Measurements from ENCODE around the gene MUC4.
"Not testable (repeated sequence)": the region's sequence is repeated elsewhere in the genome, so short reads cannot be mapped to it uniquely, and the experiment has no call there.

Gene MUC4

DNA sequence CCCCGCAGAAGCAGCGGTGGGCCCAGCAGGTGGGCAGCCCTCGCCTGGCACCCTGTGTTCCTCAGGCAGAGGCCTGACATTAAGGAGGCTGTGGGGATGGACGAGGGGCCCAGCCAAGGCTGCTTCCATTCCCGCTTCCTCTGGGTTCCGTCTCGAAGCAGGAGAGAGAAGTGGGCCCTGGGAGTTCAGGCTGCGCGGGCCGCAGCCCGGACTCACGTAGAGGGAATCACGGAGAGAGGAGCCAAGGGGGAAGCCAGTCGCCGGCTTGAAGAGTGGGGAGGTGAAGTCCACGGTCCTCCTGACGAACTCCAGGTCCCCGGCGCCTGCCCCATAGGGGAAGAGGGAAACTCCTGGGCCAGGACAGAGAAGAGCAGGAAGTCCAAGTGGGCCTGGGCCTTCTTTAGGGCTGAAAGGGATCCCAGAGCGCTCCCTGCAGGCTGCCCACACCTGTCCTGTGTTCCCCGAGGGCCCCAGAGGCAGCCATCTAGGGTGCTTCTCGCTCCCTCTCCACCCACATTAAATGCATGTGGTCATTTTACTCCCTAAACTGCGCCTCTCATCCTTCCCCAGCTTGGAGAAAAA is 37.7 kb downstream of the MUC4 start:
- H3K36me3 ChIP-seq (ENCODE audit: insufficient read depth, low read length) = no peaks in the 10 kb centered on the region
- no peaks in the 10 kb centered on the region for H3F3A ChIP-seq (ENCODE audit: insufficient read depth, low read length)
- no peak overlapping the region for H3K4me2 ChIP-seq (ENCODE audit: low read length)
- TF ChIP-seq EZH2 (IDR thresholded peaks at IDR 0.05; ENCODE audit: borderline replicate concordance, low read length) = no peak
- TF ChIP-seq, protein P1, sequence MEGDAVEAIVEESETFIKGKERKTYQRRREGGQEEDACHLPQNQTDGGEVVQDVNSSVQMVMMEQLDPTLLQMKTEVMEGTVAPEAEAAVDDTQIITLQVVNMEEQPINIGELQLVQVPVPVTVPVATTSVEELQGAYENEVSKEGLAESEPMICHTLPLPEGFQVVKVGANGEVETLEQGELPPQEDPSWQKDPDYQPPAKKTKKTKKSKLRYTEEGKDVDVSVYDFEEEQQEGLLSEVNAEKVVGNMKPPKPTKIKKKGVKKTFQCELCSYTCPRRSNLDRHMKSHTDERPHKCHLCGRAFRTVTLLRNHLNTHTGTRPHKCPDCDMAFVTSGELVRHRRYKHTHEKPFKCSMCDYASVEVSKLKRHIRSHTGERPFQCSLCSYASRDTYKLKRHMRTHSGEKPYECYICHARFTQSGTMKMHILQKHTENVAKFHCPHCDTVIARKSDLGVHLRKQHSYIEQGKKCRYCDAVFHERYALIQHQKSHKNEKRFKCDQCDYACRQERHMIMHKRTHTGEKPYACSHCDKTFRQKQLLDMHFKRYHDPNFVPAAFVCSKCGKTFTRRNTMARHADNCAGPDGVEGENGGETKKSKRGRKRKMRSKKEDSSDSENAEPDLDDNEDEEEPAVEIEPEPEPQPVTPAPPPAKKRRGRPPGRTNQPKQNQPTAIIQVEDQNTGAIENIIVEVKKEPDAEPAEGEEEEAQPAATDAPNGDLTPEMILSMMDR (IDR thresholded peaks at IDR 0.05; ENCODE audit: low read length) = no peak
- no peaks in the 10 kb centered on the region for H4K20me1 ChIP-seq (ENCODE audit: insufficient read depth, low read length)
- no peaks in the 10 kb centered on the region for H3K79me2 ChIP-seq (ENCODE audit: insufficient read depth, low read length)
- no peak overlapping the region for H3K4me3 ChIP-seq (ENCODE audit: low read depth, low read length, poor library complexity, severe bottlenecking)
- no peaks in the 10 kb centered on the region for H3K9me3 ChIP-seq (ENCODE audit: low read length)
- no peaks in the 10 kb centered on the region for H3K4me1 ChIP-seq (ENCODE audit: insufficient read depth, low read length, severe bottlenecking)
- 0 out of 2 replicates have a peak, but pooled peaks cover 3% of the 10 kb centered on the region for H3K27me3 ChIP-seq (ENCODE audit: insufficient read depth, low read length)
- no peak overlapping the region for H2AFZ ChIP-seq (ENCODE audit: low read length)
- H3K27ac ChIP-seq (ENCODE audit: low read depth, low read length, poor library complexity, severe bottlenecking) = no peak overlapping the region
- H3K9ac ChIP-seq (ENCODE audit: low read length) = no peak overlapping the region
- no peaks in the 10 kb centered on the region for H3K9me2 ChIP-seq (ENCODE audit: low read depth, low read length)

DNA sequence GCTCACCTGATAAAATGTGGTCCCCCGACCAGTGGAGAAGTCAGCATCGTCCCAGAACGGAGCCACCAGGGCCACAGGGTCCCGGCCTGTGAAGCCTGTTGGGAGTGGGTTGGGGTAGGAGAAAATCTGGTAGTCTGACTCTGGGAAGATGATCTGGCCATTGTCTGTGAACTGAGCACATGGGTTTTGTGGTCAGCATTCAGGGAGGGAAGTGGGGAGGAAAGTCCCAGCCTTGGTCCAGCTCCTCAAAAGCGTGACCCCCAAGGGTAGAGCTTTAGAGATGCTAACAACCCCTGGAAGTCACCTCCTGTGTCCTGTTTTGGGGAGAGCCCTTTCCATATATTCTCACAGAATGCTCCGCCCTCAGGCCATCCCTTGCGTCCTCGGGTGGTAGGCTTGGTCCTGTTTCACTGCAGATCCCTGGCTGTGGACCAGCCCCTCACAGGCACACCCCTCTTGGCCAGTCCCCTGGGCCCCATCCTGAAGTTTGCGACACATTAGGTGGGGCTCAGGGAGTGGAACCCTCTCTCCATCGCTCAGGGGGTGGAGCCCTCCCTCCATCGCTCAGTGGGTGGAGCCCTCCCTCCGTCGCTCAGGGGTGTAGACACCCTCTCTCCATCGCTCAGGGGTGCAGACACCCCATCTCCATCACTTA is 40.0 kb downstream of the MUC4 start:
- no peak overlapping the region for H3K9ac ChIP-seq (ENCODE audit: low read length)
- H3K4me3 ChIP-seq (ENCODE audit: low read depth, low read length, poor library complexity, severe bottlenecking) = no peak overlapping the region
- H4K20me1 ChIP-seq (ENCODE audit: insufficient read depth, low read length) = no peaks in the 10 kb centered on the region
- no peaks in the 10 kb centered on the region for H3K4me1 ChIP-seq (ENCODE audit: insufficient read depth, low read length, severe bottlenecking)
- H3K9me2 ChIP-seq (ENCODE audit: low read depth, low read length) = no peaks in the 10 kb centered on the region
- H3K27ac ChIP-seq (ENCODE audit: low read depth, low read length, poor library complexity, severe bottlenecking) = no peak overlapping the region
- H3F3A ChIP-seq (ENCODE audit: insufficient read depth, low read length) = no peaks in the 10 kb centered on the region
- no peaks in the 10 kb centered on the region for H3K79me2 ChIP-seq (ENCODE audit: insufficient read depth, low read length)
- H2AFZ ChIP-seq (ENCODE audit: low read length) = no peak overlapping the region
- no peaks in the 10 kb centered on the region for H3K9me3 ChIP-seq (ENCODE audit: low read length)
- no peak for TF ChIP-seq EZH2 (IDR thresholded peaks at IDR 0.05; ENCODE audit: borderline replicate concordance, low read length)
- TF ChIP-seq, protein P1 (IDR thresholded peaks at IDR 0.05; ENCODE audit: low read length) = no peak
- peaks cover 5% of the 10 kb centered on the region; the same call in 1 of the 2 replicates for H3K27me3 ChIP-seq (ENCODE audit: insufficient read depth, low read length)
- no peaks in the 10 kb centered on the region for H3K36me3 ChIP-seq (ENCODE audit: insufficient read depth, low read length)
- no peak overlapping the region for H3K4me2 ChIP-seq (ENCODE audit: low read length)

DNA sequence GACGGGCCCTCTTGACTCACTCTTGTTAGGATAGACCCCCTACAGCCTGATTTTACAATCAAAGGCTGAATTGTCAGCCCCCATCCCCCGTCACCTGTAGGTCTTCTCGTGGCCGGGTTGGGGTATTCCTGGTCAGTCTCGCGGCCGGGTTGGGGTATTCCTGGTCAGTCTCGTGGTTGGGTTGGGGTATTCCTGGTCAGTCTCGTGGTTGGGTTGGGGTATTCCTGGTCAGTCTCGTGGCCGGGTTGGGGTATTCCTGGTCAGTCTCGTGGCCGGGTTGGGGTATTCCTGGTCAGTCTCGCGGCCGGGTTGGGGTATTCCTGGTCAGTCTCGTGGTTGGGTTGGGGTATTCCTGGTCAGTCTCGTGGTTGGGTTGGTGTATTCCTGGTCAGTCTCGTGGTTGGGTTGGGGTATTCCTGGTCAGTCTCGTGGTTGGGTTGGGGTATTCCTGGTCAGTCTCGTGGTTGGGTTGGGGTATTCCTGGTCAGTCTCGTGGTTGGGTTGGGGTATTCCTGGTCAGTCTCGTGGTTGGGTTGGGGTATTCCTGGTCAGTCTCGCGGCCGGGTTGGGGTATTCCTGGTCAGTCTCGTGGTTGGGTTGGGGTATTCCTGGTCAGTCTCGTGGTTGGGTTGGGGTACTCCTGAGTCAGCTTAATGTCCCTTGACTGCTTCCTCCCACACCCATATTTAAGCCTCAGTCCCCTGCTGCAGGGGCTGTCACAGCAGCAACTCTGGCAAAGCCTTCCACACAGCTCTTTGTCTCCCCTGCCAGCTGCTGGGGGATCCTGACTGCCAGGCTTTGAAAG is 40.7 kb downstream of the MUC4 start:
- not testable (repeated sequence) for H3K79me2 ChIP-seq (ENCODE audit: insufficient read depth, low read length); H3K4me2 ChIP-seq (ENCODE audit: low read length); H3K36me3 ChIP-seq (ENCODE audit: insufficient read depth, low read length); H3K27ac ChIP-seq (ENCODE audit: low read depth, low read length, poor library complexity, severe bottlenecking); H3K4me1 ChIP-seq (ENCODE audit: insufficient read depth, low read length, severe bottlenecking); H2AFZ ChIP-seq (ENCODE audit: low read length); H3K4me3 ChIP-seq (ENCODE audit: low read depth, low read length, poor library complexity, severe bottlenecking); H3K9me3 ChIP-seq (ENCODE audit: low read length); H4K20me1 ChIP-seq (ENCODE audit: insufficient read depth, low read length); H3K9me2 ChIP-seq (ENCODE audit: low read depth, low read length); H3F3A ChIP-seq (ENCODE audit: insufficient read depth, low read length); H3K9ac ChIP-seq (ENCODE audit: low read length)
- H3K27me3 ChIP-seq (ENCODE audit: insufficient read depth, low read length) = peaks cover 11% of the 10 kb centered on the region; the same call in 1 of the 2 replicates

All from OCI-LY1 (cell line).